CD4-positive, alpha-beta T cell treated with Interleukin-17A for 4 hours (primary cell): ENCODE data around the gene DPP8.
A peak's percentile ranks its signal among the peaks of the same experiment; 100 is the strongest.
"Not testable (repeated sequence)": the region's sequence is repeated elsewhere in the genome, so short reads cannot be mapped to it uniquely, and the experiment has no call there.

Source experiments
- DNase-seq: peaks from one replicate; pipeline ENCODE4 v3.0.0-alpha.2; 2020; ENCODE audit warnings: mixed read lengths

The DPP8 gene

DNA sequence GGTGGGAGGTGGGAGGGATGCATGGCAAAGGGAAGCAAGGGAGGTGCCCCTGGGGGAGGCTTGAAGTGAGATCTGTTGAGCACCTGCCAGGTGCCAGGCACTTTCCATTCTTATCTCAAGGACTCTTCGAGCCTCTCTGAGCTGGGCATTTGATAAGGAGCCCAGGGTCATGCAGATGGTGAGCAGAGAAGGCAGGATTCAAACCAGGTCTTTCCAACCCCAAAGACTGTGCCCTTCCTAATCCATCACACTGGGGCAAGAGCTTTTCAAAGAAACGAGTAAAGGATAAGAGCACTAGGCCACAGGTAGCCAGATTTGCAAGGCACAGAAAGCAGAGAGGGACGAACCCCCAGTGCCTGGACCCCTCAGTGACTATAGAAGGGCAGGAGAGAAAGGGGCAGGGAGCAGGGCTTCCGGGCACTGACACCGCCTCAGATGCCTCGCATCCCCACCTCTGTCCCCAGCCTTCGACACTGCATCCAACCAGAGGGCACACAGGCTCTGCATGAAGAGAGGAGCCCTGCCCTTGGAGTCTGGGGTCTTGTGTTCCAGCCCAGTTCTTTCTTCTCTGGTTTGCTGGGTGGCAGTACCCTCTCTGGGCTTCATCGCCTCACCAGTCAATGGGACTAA is 115.8 kb downstream of the DPP8 start:
- DNase-seq: no peak

DNA sequence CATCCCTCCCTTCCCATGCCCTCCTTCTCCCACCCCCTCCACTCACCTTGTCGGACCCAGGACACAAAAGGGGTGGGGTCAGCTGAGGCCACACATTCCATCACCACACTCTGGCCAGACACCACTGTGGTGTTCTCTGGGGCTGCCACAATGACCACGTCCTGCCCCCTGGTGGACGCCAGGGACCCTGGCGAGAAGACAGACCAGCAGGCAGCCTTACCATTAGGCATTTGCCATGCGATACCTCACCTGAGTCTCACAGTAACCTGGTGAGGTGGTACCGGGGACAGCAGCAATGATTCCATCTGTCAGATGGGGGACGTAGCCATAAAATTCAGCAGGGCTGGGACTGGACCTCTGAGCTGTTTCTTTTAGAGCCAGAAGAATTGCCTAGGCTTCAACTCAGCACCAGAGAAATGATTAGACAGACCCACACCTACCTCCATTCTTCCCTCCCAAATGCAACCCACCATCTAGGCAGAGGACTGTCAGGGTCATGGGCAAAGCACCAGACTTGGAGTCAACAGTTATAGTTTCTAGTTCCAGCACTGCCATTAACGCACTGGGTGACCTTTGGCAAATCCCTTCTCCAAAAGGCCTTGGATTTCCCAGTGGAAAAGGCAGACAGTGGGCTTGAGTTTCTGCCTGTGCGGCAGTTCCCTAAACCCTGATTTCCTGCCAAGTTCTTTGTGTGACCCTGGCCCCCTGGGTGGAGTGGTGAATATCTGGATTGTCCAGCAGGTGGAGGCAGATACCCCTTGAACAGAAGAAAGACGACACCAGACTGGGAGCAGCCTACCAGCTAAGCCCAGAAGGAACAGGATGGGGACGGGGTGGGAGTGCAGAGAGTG is 116.5 kb downstream of the DPP8 start:
- peak; percentile 49 for DNase-seq

GRCh38 chr15:65399997-65400396 is 117.5 kb downstream of the DPP8 start:
- no peak for DNase-seq

GRCh38 chr15:65399001-65399706 is 118.3 kb downstream of the DPP8 start:
- no peak for DNase-seq

- not testable (repeated sequence) for DNase-seq
These were observed 119.0 kb downstream of the DPP8 start for GRCh38 chr15:65398486-65398885.

DNA sequence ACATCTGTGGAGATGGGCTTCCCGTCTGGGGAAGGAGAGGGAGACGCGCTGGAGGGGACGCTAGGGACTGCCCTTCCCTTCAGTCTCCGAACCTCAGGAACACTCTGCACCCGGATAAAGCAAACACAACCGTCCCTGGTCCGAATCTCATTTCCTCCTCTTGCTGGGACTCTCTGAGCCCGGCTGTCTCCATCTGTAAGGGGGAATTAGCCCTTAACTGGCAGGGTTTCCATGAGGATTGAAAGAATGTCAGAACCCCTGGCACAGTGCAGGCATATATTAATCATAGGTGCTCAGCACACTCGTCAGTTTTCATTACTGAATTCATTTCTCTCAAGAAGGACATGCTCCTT is 120.5 kb downstream of the DPP8 start:
- DNase-seq: no peak

DNA sequence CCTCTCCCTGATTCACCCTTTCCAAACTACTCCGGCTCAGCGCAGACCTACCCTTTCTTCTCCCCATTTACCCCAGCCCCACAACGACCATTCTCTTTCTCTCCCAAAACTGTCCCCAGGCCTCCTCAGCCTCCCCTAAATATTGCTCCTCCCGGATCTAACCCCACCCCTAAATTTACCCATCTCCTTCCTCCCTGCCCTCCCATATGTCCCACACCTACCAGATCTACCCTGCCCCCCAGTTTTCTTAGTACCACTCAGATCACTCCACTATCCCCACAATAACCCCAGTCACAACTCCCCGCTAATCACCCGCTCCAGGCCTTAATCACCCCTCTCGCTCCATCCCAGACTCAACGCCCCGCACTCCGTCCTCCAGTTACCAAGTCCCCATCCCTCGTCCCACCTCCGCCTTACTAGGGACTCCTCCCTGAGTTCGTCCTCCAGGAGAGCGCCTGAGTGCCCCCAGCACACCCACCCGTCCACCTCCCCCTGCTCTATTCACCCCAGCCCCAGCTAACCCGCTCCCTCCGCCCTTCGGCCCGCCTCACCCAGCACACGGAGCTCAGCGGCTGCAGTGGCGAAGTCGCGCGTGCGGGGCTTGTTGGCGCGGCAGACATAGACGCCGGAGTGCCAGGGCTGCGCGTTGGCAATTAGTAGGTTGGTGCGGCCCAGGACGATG is 121.1 kb downstream of the DPP8 start:
- DNase-seq: no peak

DNA sequence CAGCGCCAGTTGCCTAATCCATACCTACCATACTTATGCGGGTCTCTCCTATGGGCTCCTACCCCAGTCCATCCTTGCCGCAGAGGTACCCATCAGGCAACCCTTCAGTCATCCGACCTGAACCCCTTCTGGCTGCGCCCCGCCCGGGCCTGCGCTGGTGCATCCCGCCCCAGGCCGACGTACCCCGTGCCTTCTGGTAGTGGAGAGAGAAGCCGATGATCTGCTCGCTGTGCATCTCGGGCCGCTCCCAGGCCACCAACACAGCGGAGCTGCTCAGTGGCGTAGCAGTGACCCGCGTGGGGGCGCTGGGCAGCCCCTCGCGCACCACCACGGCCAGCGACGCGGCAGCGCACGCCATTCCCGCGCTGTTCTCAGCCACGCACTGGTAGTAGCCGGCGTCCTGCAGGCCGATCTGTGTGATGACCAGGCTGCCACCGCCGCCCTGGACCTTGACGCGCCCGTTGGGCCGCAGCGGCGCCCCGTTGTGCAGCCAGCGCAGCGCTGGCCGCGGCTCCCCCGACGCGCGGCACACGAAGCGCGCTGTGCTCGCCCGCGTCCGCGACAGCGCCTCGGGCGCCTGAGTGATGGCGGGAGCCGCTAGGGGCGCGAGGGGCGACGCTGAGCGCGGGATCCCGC is 121.8 kb downstream of the DPP8 start:
- no peak for DNase-seq

- no peak for DNase-seq
These were observed 122.6 kb downstream of the DPP8 start for GRCh38 chr15:65394936-65395335.

- DNase-seq: no peak
These were observed 123.2 kb downstream of the DPP8 start for GRCh38 chr15:65394280-65394789.

GRCh38 chr15:65393557-65393956 is 123.9 kb downstream of the DPP8 start:
- no peak for DNase-seq

DNA sequence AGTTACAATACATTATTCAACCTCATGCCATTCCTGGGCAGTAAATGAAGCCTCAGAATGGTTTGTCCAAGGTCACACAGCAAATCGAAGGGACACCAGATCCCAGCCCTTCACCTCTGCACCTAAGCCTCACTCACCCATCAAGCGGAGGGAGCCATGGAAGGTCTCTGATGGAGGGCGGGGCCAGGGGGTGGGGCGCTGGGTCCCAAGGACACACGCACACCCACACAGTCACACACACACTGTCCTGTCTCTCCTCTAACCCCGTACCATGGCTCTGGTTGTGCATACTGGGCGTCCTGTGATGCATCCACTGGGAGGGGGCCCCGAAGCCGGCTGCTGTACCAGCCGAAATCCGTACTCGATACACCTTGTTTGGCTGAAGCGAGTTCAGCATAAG is 124.4 kb downstream of the DPP8 start:
- DNase-seq: no peak
